A673 (cell line): Measurements from ENCODE around the gene SSTR1. TPM values are rescaled to one million over a fixed set of nuclear protein-coding genes. Genes with fewer than 3 reads are reported as not detected.

Experiments used
- BruUV-seq: library from RNA; stranded (reverse); fragments of 400-500 nt; replicated peaks from 2 replicates; lab custom pipeline; 2021; lab: Mats Ljungman, UMichigan
- CTCF ChIA-PET: fragments of 300-600 bp; sonication (Branson Sonifier 250); formaldehyde crosslinking; loops from one replicate; lab custom pipeline; 2022; ENCODE audit warnings: antibody characterized with exemption; lab: Charles Lee
- POLR2A ChIA-PET: fragments of 300-600 bp; sonication (Branson Sonifier 250); formaldehyde crosslinking; loops from one replicate; lab custom pipeline; 2022; ENCODE audit warnings: antibody characterized with exemption; ENCODE audit not compliant: low non-redundant PET; lab: Charles Lee
- DNase-seq: peaks from one replicate; pipeline ENCODE4 v3.0.0-alpha.2; 2015; ENCODE audit warnings: low spot score
- H3K27ac ChIP-seq: fragments of 200-600 bp; sonication (generic); 2 replicates; pipeline ENCODE4 v1.5.1; 2016; ENCODE audit warnings: mixed run types, low read depth, mild to moderate bottlenecking, mixed read lengths, antibody characterized with exemption, low read length; ENCODE audit not compliant: poor library complexity, severe bottlenecking
- H3K27me3 ChIP-seq: fragments of 200-600 bp; sonication (generic); replicated peaks from 2 replicates; pipeline ENCODE4 v1.6.1; 2017; ENCODE audit warnings: mixed run types, low read depth, mild to moderate bottlenecking, mixed read lengths, antibody characterized with exemption, low read length; ENCODE audit not compliant: insufficient read depth, poor library complexity
- H3K36me3 ChIP-seq: fragments of 200-600 bp; sonication (generic); 2 replicates; pipeline ENCODE4 v1.6.1; 2016; ENCODE audit warnings: mixed run types, mild to moderate bottlenecking, mixed read lengths, antibody characterized with exemption, low read length; ENCODE audit not compliant: insufficient read depth, poor library complexity, severe bottlenecking
- H3K4me1 ChIP-seq: fragments of 200-600 bp; sonication (generic); 2 replicates; pipeline ENCODE4 v1.6.1; 2017; ENCODE audit warnings: mixed run types, mild to moderate bottlenecking, mixed read lengths, antibody characterized with exemption, low read length; ENCODE audit not compliant: insufficient read depth, poor library complexity, severe bottlenecking
- H3K4me3 ChIP-seq: fragments of 200-600 bp; sonication (generic); 2 replicates; pipeline ENCODE4 v1.5.1; 2016; ENCODE audit warnings: low read depth, mixed run types, mild to moderate bottlenecking, mixed read lengths, low read length; ENCODE audit not compliant: poor library complexity, severe bottlenecking
- H3K9me3 ChIP-seq: fragments of 200-600 bp; sonication (generic); 2 replicates; pipeline ENCODE4 v1.6.1; 2016; ENCODE audit warnings: mixed run types, low read depth, mild to moderate bottlenecking, mixed read lengths, antibody characterized with exemption, low read length; ENCODE audit not compliant: poor library complexity, severe bottlenecking
- EZH2 ChIP-seq: fragments of 200-600 bp; sonication (generic); IDR thresholded peaks from 2 replicates; pipeline ENCODE4 v1.6.1; 2017; ENCODE audit warnings: borderline replicate concordance, low read depth, mild to moderate bottlenecking, mixed read lengths, antibody characterized with exemption, low read length; ENCODE audit not compliant: poor library complexity, severe bottlenecking
- intact Hi-C: fragments of 100-400 bp; cut with micrococcal nuclease; formaldehyde crosslinking; loops from one replicate; pipeline ENCODE4 v1.10.0; 2022; ENCODE audit not compliant: unreplicated experiment
- total RNA-seq: library from RNA; stranded (reverse); gene quantifications from 2 replicates; pipeline ENCODE4 v1.2.3, GENCODE V29; 2021
- TF ChIP-seq, protein P1 (sequence below): fragments of 300-800, 200-600 bp; sonication (generic); conservative IDR thresholded peaks from 2 replicates; pipeline ENCODE4 v1.5.1; 2017; ENCODE audit warnings: low read depth, mild to moderate bottlenecking, antibody characterized with exemption, low read length, moderate library complexity, mixed read lengths

Gene SSTR1
- total RNA-seq, 1 experiment from 2014 or later = 3.8 TPM

DNA sequence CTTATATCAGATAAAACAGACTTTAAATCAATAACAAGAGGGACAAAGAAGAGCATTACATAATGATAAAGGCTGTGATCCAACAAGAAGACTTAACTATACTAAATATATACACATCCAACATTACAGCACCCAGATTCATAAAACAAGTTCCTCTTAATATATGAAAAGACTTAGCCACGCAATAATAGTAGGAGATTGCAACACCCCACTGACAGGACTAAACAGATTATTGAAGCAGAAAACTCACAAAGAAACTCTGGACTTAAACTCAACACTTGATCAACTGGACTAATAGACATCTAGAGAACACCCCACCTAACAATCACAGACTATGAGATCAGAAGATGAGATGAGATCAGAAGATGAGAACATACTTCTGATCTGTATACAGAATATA lies 53.9 kb downstream of the SSTR1 start:
- no peak for DNase-seq
- H3K27ac ChIP-seq = no peak overlapping the region
- peaks cover 3% of the 10 kb centered on the region for H3K9me3 ChIP-seq
- no peak overlapping the region for H3K4me3 ChIP-seq
- H3K27me3 ChIP-seq = no peaks in the 10 kb centered on the region
- no peaks in the 10 kb centered on the region for H3K4me1 ChIP-seq
- TF ChIP-seq, protein P1, sequence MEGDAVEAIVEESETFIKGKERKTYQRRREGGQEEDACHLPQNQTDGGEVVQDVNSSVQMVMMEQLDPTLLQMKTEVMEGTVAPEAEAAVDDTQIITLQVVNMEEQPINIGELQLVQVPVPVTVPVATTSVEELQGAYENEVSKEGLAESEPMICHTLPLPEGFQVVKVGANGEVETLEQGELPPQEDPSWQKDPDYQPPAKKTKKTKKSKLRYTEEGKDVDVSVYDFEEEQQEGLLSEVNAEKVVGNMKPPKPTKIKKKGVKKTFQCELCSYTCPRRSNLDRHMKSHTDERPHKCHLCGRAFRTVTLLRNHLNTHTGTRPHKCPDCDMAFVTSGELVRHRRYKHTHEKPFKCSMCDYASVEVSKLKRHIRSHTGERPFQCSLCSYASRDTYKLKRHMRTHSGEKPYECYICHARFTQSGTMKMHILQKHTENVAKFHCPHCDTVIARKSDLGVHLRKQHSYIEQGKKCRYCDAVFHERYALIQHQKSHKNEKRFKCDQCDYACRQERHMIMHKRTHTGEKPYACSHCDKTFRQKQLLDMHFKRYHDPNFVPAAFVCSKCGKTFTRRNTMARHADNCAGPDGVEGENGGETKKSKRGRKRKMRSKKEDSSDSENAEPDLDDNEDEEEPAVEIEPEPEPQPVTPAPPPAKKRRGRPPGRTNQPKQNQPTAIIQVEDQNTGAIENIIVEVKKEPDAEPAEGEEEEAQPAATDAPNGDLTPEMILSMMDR = no peak
- no peak for TF ChIP-seq EZH2
- CTCF ChIA-PET = no interaction called here
- POLR2A ChIA-PET = interaction anchor here (0.6 kb wide), 1 partner anchor 360 kb away, joined by 5 read pairs; no protein-coding TSS in a partner anchor
- no peaks in the 10 kb centered on the region for H3K36me3 ChIP-seq
- BruUV-seq = no TSS peak
- intact Hi-C loops = no loop called here

Other genes starting within 250 kb of the SSTR1 start
- not detected in 2 replicates for gene CLEC14A, start 48.2 kb downstream of the SSTR1 start, total RNA-seq